H4 (cell line): Measurements from ENCODE around the gene KDR. TPM values are rescaled to one million over a fixed set of nuclear protein-coding genes. Genes with fewer than 3 reads are reported as not detected.

Experiments
- DNase-seq: peaks from one replicate; pipeline ENCODE4 v3.0.0-alpha.2; 2015; ENCODE audit warnings: low spot score
- total RNA-seq: library from RNA; depleted of rRNA; stranded (reverse); fragments of >200 nt; shearing (Covaris generic); gene quantifications from 2 replicates; pipeline ENCODE4 v1.2.3, GENCODE V29; 2014

The KDR gene
- total RNA-seq, 1 experiment from 2014 or later, result not detected

- DNase-seq, result no peak
Observed at GRCh38 chr4:55123791-55124190, 1.6 kb downstream of the KDR start.

GRCh38 chr4:55122235-55122634 lies 3.2 kb downstream of the KDR start:
- no peak for DNase-seq

DNA sequence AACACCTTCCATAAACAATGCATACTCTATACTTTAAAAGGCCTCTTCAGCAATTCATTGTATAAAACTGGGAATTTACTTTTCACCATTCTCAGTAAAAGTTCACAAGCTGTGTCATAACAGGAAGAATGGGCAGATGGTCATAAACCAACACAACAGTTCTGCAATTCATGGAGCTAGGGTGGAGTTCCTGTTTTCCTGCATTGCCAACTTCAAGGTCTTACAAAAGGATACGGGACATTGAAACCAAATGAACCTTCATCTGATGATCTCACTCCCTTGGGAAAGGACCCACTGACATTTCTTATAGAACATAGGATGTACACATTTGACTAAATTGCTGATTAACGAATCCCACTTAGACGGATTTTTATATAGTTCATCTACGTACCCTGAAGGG lies 4.1 kb downstream of the KDR start:
- DNase-seq, result no peak

- no peak for DNase-seq
Observed at GRCh38 chr4:55118397-55118796, 7.0 kb downstream of the KDR start.

DNA sequence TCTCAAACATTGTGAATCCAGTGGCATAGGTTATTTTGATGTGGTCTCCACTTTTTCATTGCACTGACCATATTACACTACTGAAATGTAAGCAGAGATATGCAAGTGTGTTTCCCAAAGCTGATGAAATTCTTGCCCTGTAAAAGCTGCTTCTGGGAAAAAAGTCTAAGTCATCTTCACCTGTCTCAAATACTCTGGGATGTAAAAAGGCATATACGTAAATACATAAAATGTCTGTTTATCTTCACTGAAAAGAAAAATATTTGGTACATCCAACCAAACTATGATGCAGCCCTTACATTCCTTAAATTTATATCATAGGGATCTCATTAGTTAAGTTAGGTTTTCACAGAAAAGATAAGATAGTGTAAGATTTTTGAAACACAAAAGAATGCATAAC lies 7.9 kb downstream of the KDR start:
- no peak for DNase-seq

- no peak for DNase-seq
Observed at GRCh38 chr4:55116450-55116849, 8.9 kb downstream of the KDR start.

- DNase-seq, result no peak
Observed at GRCh38 chr4:55111601-55112000, 13.8 kb downstream of the KDR start.

GRCh38 chr4:55110131-55110530 lies 15.3 kb downstream of the KDR start:
- DNase-seq, result no peak

DNA sequence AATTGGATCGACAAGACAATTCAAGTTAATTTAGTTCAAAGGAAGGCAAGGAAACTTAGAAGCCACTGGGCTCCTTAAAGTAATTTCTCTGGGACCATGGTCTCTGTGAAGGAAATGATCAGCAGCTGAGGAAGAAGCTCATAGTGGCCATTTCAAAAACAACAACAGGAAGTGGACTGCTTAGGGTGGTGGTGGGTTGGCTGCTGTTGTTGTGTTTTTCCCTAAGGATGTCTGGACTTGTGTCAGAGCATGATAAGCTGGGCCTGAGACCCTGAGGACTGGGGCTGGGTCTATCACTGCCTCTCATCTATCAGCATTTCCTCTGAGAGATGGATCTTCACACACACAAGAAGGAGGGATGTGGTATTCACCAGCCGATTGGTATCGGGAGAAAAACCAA lies 18.3 kb downstream of the KDR start:
- DNase-seq, result no peak

DNA sequence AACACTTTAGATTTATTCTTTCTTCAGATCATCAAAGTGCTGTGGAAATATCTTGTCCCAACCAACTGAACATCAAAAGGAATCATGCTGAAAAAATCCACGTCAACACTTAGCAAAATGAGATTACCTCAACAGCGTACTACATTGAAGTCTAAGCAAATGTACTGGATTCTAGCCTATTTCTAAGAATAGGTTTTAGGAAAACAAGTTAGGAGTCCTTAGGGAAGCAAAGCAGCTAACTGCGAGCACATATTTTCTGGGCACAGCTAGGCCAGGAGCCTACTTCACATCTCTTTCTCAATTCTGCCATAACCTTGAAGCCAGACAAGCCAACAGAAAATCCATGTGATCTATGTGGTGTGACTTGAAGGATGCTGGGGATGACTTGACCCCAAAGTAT lies 22.2 kb downstream of the KDR start:
- DNase-seq, result no peak

GRCh38 chr4:55099816-55100215 lies 25.6 kb downstream of the KDR start:
- no peak for DNase-seq

- no peak for DNase-seq
Observed at GRCh38 chr4:55098456-55099204, 26.8 kb downstream of the KDR start.

DNA sequence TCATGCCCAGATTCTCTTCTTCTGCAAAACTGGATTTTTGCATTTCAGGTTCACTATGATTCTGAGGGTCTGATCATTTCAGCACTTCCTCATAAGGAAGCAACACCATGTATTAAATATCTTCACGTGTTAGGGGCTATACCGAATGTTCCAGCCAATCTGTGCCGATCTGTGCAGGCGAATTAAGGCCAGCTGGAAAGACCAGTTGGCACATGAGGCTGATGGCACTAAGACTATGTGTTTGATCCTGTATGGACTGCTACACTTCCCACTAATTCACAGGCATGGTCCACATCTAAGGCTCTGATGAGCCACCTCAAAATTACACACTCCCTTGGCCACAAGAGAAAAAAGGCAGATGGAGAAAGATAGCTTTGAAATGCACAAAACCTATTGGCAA lies 28.8 kb downstream of the KDR start:
- no peak for DNase-seq

DNA sequence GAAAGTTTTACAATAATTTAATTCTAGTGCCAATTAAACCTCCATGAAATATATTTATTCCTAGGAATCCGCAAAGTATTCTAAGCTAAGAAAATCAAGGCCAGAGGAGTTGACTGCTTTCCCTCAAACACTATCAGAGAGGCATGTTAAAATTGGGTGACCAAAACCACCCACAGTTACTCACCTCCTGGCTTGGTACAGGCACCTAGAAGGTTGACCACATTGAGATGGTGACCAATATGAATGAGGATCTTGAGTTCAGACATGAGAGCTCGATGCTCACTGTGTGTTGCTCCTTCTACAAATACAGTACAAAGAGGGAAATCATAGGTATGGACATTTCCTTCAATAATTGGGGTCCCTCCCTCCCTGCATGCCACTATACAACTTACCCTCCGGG lies 29.4 kb downstream of the KDR start:
- no peak for DNase-seq

DNA sequence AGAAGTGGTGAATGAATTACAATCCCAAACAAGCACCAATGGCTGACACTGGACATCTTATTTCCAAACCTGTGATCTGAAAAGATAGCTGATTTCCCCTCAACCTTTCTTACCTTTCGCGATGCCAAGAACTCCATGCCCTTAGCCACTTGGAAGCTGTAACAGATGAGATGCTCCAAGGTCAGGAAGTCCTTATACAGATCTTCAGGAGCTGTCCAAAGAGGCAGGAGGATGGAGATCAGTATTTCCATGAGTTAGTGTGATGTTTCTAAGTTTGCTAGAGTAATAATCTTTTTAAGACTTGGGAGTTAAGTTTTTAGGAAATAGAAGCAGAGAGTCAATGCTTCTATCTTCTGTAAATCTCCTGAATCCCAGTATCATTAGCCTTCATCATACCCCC lies 32.9 kb downstream of the KDR start:
- DNase-seq, result no peak

- DNase-seq, result no peak
Observed at GRCh38 chr4:55089916-55090315, 35.5 kb downstream of the KDR start.

DNA sequence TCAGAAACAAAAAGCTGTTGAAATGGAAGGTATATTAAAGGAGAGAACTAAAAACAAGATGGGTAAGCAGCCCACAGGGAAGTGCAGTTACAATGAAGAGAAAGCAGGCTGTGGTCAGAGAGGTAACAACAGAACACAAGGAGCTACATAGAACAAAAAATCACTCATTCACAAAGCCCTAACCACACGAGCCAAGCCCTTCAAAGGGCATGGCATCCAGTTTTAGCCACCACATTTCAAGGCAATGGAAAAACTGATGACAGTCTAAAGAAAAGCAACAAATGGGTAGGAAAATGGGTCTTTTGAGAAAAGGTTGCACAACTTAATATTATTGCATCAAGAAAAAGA lies 37.5 kb downstream of the KDR start:
- DNase-seq, result no peak

DNA sequence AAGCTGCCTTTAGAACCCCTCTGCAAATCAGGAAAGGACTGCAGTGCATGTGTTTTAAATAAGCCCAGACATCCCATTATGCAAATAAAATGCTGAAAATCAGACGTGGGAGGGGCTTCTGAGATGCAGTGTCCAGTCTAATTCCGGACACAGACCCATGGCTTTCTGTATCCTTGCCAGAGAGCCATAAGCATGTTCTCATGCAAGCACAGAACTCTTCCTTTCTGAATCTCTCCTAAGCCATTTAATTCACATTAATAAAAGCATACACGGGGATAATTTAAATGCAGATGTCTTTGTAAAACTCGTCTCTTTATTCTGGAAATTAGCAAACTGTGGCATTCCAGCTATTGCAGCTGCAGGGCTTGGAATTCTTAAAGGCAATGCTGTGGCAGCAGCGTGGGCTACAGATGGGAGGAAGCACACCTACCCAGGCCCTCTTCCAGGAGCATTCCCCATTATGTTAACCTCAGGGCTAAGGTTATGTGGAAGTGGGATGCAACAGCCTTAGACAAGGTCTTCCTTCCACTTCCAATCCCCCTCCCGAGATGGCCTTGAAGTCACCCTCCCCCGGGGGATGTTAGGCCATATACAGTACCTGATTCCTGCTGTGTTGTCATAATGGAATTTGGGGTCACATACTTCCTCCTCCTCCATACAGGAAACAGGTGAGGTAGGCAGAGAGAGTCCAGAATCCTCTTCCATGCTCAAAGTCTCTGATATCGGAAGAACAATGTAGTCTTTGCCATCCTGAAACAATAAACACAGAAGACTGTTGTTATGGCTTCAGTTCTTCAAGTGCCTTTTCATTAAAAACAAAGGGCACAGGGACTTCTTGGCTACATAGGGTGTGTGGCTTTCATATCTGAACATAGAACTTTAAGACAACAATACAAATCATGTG lies 38.1 kb downstream of the KDR start:
- DNase-seq, result no peak

DNA sequence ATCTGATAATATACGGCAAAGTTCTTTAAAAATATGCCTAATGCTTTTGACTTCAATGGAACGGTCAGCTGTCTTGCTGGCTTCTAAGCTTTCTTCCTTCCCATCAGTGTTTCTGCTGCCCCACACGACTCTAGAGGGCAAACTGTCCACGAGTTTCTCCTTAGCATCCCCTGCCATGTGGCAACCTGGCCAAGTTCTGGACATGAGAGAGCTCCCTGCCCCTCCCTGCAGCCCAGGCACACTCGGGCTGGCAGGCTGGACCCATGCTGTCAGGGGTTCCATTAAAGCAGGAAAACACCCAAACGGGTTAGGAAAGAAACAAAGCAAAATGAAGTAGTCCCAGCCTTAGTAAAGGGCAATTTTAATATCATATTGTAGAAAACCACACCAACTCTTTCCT lies 38.8 kb downstream of the KDR start:
- DNase-seq, result no peak

DNA sequence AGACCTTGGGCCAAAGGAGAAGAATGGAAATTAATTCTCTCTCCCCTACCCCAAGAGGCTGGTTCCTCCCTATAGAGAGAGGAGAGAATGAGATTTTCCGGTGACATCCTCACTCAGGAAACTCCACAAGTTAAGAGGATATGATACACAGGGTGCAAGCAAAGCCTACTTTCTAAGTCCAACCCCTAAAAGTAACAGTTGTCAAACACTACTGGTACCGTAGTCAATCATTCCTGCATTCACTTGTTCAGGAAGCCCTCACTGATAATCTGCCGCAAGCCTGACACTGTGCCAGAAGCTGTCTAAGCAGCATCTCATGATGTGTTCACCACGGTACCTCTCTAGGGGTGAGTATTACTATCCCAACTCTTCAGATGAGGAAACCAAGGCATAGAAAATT lies 41.7 kb downstream of the KDR start:
- no peak for DNase-seq

GRCh38 chr4:55082756-55083155 lies 42.6 kb downstream of the KDR start:
- no peak for DNase-seq

DNA sequence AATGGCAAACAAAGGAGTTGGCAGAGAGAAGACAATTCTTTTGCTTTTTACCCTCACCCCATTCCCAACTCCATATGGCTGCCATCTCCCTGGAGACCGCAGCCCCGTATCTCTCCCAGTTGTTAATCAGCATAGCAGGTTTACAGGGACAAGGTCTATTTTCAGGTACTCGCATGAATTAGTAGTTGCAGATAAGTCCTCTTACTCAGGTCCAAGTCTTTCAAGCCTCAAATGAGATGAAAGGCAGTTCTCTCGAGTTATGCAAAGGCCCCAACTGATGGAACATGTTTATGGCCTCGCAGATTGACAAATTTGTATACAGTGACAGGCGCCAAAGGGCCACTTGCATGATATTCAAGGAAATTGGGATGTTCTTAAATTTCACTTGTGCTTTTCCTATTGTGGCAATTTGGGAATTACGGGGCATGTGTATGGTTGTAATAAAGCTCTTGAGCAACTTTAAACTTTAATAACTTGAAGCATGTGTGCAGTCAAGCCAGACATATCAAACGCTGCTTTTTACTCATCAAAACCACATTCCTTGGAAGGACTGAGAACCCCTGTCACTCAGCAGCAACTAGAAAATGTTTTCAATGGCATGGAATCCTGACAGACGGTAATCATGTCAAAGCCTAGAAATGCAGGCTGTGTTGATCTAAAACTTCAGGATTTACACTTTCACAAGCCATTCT lies 45.1 kb downstream of the KDR start:
- DNase-seq, result no peak
